GM23248 (cell line): ENCODE results near the gene SKI. TPM values are rescaled to one million over a fixed set of nuclear protein-coding genes. Genes with fewer than 3 reads are reported as not detected.
"Not testable (repeated sequence)": the region's sequence is repeated elsewhere in the genome, so short reads cannot be mapped to it uniquely, and the experiment has no call there.

ENCODE experiments used
- DNase-seq: peaks from one replicate; pipeline ENCODE4 v3.0.0-alpha.2; 2015
- H2AFZ ChIP-seq: fragments of 200-600 bp; sonication (generic); 2 replicates; pipeline ENCODE4 v1.6.1; 2016; ENCODE audit warnings: antibody characterized with exemption
- H3F3A ChIP-seq: fragments of 200-600 bp; sonication (generic); 2 replicates; pipeline ENCODE4 v1.6.1; 2016; ENCODE audit warnings: mild to moderate bottlenecking, antibody characterized with exemption, mixed run types; ENCODE audit not compliant: insufficient read depth
- H3K27ac ChIP-seq: fragments of 200-600 bp; sonication (generic); 2 replicates; pipeline ENCODE4 v1.5.1; 2016; ENCODE audit warnings: mild to moderate bottlenecking
- H3K27me3 ChIP-seq: fragments of 200-600 bp; sonication (generic); replicated peaks from 2 replicates; pipeline ENCODE4 v1.6.1; 2016; ENCODE audit warnings: mild to moderate bottlenecking; ENCODE audit not compliant: insufficient read depth
- H3K36me3 ChIP-seq: fragments of 200-600 bp; sonication (generic); 2 replicates; pipeline ENCODE4 v1.6.1; 2016; ENCODE audit warnings: low read depth, mild to moderate bottlenecking
- H3K4me1 ChIP-seq: fragments of 200-600 bp; sonication (generic); 2 replicates; pipeline ENCODE4 v1.6.1; 2016; ENCODE audit warnings: mild to moderate bottlenecking; ENCODE audit not compliant: insufficient read depth
- H3K4me2 ChIP-seq: fragments of 200-600 bp; sonication (generic); one replicate; pipeline ENCODE4 v1.6.1; 2016; ENCODE audit warnings: mild to moderate bottlenecking; ENCODE audit not compliant: unreplicated experiment
- H3K4me3 ChIP-seq: fragments of 200-600 bp; sonication (generic); 2 replicates; pipeline ENCODE4 v1.5.1; 2016; ENCODE audit warnings: mild to moderate bottlenecking
- H3K79me2 ChIP-seq: fragments of 200-600 bp; sonication (generic); 2 replicates; pipeline ENCODE4 v1.6.1; 2016; ENCODE audit warnings: mild to moderate bottlenecking; ENCODE audit not compliant: insufficient read depth
- H3K9ac ChIP-seq: fragments of 200-600 bp; sonication (generic); 2 replicates; pipeline ENCODE4 v1.6.1; 2016; ENCODE audit warnings: mild to moderate bottlenecking
- H3K9me2 ChIP-seq: fragments of 200-600 bp; sonication (generic); 2 replicates; pipeline ENCODE4 v1.6.1; 2016; ENCODE audit warnings: mixed run types, mild to moderate bottlenecking, moderate library complexity; ENCODE audit not compliant: insufficient read depth
- H3K9me3 ChIP-seq: fragments of 200-600 bp; sonication (generic); one replicate; pipeline ENCODE4 v1.6.1; 2017; ENCODE audit warnings: low read depth
- H4K20me1 ChIP-seq: fragments of 200-600 bp; sonication (generic); 2 replicates; pipeline ENCODE4 v1.6.0; 2016; ENCODE audit not compliant: insufficient read depth
- EZH2 ChIP-seq: fragments of 200-600 bp; sonication (generic); IDR thresholded peaks from 2 replicates; pipeline ENCODE4 v1.6.1; 2018; ENCODE audit warnings: antibody characterized with exemption, mild to moderate bottlenecking; ENCODE audit not compliant: insufficient read depth, poor library complexity, severe bottlenecking
- EZH2phosphoT487 ChIP-seq: fragments of 200-600 bp; sonication (generic); IDR thresholded peaks from 2 replicates; pipeline ENCODE4 v1.6.1; 2018; ENCODE audit warnings: antibody characterized with exemption, moderate library complexity, mild to moderate bottlenecking, low read depth; ENCODE audit not compliant: insufficient read depth
- WGBS, 2 experiments: methylation state at CpG; one replicate each; pipeline ENCODE4 v1.1.6; 2015 to 2017; ENCODE audit warnings: low lambda C conversion rate in 2 of 2, low coverage in 1 of 2; ENCODE audit errors: missing lambda C conversion rate in 2 of 2; 5-methylcytosine and 5-hydroxymethylcytosine counted together
- in situ Hi-C: fragments of 300-500 bp; cut with MboI; formaldehyde crosslinking; loops from 2 replicates; pipeline ENCODE4 v1.15.0; 2020
- polyA plus RNA-seq: library from polyadenylated mRNA; unstranded; fragments of >200 nt; fragmentation: Nextera tagmentation; extraction: Ambion mirVana; gene quantifications from 2 replicates; pipeline ENCODE4 v1.2.1, GENCODE V29; 2016
- total RNA-seq: library from RNA; depleted of rRNA; stranded (reverse); fragments of >200 nt; shearing (Covaris generic); gene quantifications from 2 replicates; pipeline ENCODE4 v1.2.3, GENCODE V29; 2014

The SKI gene
- total and polyA plus RNA-seq, 2 experiments from 2014 or later = 3.8 to 23.1 TPM

DNA sequence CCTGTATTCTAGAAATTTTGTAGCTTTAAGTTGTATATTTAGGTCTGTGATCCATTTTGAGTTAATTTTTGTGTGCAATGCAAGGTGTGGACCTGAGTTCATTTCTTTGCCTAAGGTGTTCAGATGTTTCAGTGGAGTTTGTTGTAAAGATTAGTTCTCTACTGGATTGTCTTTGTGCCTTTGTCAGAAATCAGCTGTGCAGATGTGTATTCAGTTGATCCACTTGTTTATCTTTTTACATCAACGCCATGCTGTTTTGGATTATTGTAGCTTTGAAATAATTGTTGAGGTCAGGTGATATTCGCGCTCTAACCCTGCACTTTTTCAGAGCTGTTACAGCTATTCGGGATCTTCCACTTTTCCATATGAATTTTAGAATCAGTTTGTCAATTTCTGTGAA is 32.8 kb downstream of the SKI start:
- H3K27ac ChIP-seq = no peak overlapping the region
- DNase-seq = no peak
- no peak overlapping the region for H3K4me2 ChIP-seq
- H3K27me3 ChIP-seq = no peaks in the 10 kb centered on the region
- no peaks in the 10 kb centered on the region for H3K9me2 ChIP-seq
- no peak overlapping the region for H3K9ac ChIP-seq
- TF ChIP-seq EZH2 (no peak), EZH2phosphoT487 (no peak)
- H3K4me3 ChIP-seq = no peak overlapping the region
- no peaks in the 10 kb centered on the region for H3K9me3 ChIP-seq
- H4K20me1 ChIP-seq = peaks cover 47% of the 10 kb centered on the region
- H3K36me3 ChIP-seq = no peaks in the 10 kb centered on the region
- in situ Hi-C loops = no loop called here
- H3K4me1 ChIP-seq = peaks cover 38% of the 10 kb centered on the region
- no peak overlapping the region for H2AFZ ChIP-seq
- WGBS, 2 experiments = 88 to 90% methylated on average over 4 of the region's 4 CpGs
- H3K79me2 ChIP-seq = peaks cover 100% of the 10 kb centered on the region
- H3F3A ChIP-seq = peaks cover 44% of the 10 kb centered on the region

DNA sequence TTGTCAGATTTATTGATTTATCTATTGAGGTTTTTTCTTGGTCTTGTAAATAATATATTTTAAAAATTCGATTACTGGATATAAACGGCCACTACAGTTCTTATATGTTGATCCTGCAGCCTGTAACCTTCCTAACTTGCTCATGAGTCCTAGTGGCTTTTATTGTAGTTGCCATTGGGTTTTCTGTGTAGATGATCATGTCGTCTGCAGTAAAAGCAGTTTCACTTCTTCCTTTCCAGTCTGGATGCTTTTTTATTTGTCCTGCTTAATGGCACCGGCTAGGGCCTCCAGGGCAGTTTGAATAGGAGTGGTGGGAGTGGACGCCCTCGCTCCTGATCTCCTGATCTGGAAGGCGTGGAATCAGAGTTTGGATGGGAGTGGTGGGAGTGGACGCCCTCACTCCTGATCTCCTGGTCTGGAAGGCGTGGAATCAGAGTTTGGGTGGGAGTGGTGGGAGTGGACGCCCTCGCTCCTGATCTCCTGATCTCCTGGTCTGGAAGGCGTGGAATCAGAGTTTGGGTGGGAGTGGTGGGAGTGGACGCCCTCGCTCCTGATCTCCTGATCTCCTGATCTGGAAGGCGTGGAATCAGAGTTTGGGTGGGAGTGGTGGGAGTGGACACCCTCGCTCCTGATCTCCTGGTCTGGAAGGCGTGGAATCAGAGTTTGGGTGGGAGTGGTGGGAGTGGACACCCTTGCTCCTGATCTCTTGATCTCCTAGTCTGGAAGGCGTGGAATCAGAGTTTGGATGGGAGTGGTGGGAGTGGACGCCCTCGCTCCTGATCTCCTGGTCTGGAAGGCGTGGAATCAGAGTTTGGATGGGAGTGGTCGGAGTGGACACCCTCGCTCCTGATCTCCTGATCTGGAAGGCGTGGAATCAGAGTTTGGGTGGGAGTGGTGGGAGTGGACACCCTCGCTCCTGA is 33.6 kb downstream of the SKI start:
- H4K20me1 ChIP-seq = peaks cover 44% of the 10 kb centered on the region
- H3F3A ChIP-seq = peaks cover 36% of the 10 kb centered on the region
- H3K4me3 ChIP-seq, H3K9ac ChIP-seq, DNase-seq, H3K9me3 ChIP-seq, in situ Hi-C loops, H2AFZ ChIP-seq, H3K4me2 ChIP-seq, H3K9me2 ChIP-seq, H3K27ac ChIP-seq, H3K36me3 ChIP-seq, H3K27me3 ChIP-seq: not testable (repeated sequence)
- 89 to 94% methylated on average over 9 to 25 of the region's 25 CpGs for WGBS, 2 experiments
- peaks cover 100% of the 10 kb centered on the region for H3K79me2 ChIP-seq
- H3K4me1 ChIP-seq = peaks cover 43% of the 10 kb centered on the region

DNA sequence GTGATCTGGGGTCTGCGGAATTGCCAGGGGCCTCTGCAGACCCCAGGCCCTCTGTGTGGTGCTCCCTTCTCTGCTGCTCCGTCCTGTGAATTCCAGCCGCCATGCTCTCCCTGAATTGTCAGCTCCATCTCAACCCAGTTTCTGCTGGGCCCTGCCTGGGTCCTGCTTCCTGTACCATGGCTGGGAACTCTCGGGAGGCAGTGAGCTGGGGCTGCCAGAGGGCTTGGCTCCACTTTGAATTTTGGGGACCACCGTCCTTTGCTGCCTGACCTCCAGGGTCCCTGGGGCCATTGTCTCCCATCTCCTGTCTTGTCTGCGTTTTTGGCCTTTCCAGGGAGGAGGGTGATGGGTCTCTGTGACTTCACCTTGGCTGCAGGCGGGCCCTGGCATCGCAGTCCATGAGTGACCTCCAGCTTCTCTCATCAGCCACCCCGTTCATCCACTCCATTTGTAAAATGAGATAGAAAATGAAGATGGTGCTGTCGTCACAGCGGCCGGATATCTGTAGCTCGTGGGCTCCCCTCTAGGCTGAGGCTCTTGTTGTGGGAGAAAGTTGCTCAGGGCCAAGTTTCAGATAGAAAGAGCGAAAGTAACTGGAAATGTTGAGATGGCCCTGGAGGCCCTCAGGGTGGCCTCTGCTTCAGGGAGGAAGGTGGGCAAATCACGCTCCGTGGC is 38.3 kb downstream of the SKI start:
- Histone ChIP-seq H3K4me2 (peak overlapping the region; percentile 13), H3K9me2 (no peaks in the 10 kb centered on the region), H4K20me1 (peaks cover 27% of the 10 kb centered on the region; the same call in 1 of the 2 replicates), H3K9me3 (no peaks in the 10 kb centered on the region), H3K27me3 (no peaks in the 10 kb centered on the region), H3K9ac (peak overlapping the region; percentile 2), H3F3A (0 out of 2 replicates have a peak, but pooled peaks cover 7% of the 10 kb centered on the region), H3K4me3 (0 out of 2 replicates have a peak overlapping the region, but pooled peaks have one; percentile 19), H3K27ac (peak overlapping the region; percentile 16), H3K36me3 (no peaks in the 10 kb centered on the region), H2AFZ (no peak overlapping the region), H3K79me2 (peaks cover 100% of the 10 kb centered on the region), H3K4me1 (peaks cover 27% of the 10 kb centered on the region)
- DNase-seq = peak; percentile 57
- WGBS, 2 experiments = 57 to 63% methylated on average over 16 of the region's 16 CpGs
- TF ChIP-seq EZH2 = no peak
- no peak for TF ChIP-seq EZH2phosphoT487
- in situ Hi-C loops = no loop called here

DNA sequence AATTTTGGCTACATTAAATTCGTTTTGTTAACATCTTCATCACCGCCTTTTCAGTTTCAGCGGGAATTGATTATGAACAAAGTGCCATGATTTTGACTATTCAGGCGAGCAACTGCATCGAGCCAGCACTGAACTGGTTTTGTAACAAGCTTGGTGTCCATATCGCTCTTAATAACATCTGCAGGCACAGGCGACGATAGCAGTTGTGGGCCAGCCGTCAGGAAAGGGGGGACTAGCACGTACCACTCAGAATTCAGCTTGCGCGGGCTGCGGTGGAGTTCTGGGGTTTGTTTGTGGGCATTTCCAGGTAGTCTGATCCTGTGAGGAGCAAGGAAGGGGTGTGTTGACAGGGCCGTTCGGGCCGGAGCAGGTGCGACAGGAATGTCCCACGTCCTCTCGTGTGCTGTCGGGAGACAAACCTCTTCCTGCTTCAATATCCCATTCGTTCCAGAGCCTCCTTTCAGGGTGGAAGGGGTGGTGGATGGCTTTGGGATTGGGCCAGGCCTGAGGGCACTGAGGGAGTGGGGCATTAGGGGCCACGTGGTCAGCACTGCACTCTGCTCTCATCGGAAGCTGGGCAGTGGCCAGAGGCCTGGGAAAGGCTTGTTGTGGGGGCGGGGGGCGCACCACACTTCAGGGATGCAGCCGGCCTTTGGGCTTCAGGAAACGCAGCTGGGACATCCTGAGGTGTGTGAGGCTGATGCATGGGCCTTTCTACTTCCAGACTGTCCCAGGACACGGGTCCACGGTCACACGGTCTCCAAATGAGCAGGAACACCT is 39.1 kb downstream of the SKI start:
- H3K9me3 ChIP-seq = no peaks in the 10 kb centered on the region
- H2AFZ ChIP-seq = no peak overlapping the region
- 52 to 58% methylated on average over 30 of the region's 30 CpGs for WGBS, 2 experiments
- no peak for DNase-seq
- H3K9me2 ChIP-seq = no peaks in the 10 kb centered on the region
- H3K9ac ChIP-seq = peak overlapping the region; percentile 2
- H3K79me2 ChIP-seq = peaks cover 100% of the 10 kb centered on the region
- 0 out of 2 replicates have a peak, but pooled peaks cover 7% of the 10 kb centered on the region for H3F3A ChIP-seq
- no peaks in the 10 kb centered on the region for H3K36me3 ChIP-seq
- peaks cover 33% of the 10 kb centered on the region for H3K4me1 ChIP-seq
- peak overlapping the region; percentile 13 for H3K4me2 ChIP-seq
- no peaks in the 10 kb centered on the region for H3K27me3 ChIP-seq
- H3K4me3 ChIP-seq = peak overlapping the region; percentile 19; the same call in 1 of the 2 replicates
- peaks cover 31% of the 10 kb centered on the region; the same call in 1 of the 2 replicates for H4K20me1 ChIP-seq
- peak overlapping the region; percentile 16; the same call in 1 of the 2 replicates for H3K27ac ChIP-seq
- in situ Hi-C loops = no loop called here
- TF ChIP-seq EZH2phosphoT487 = no peak
- TF ChIP-seq EZH2 = no peak
